GM18508 (cell line): Measurements from ENCODE around the gene SCFD2.
"Not testable (repeated sequence)": the region's sequence is repeated elsewhere in the genome, so short reads cannot be mapped to it uniquely, and the experiment has no call there.

ENCODE experiments used
- ATAC-seq: cut with Tn5 transposase; IDR thresholded peaks from one replicate; pipeline ENCODE4 v1.9.1; 2021; ENCODE audit warnings: moderate number of reproducible peaks; ENCODE audit not compliant: insufficient read depth, unreplicated experiment

The SCFD2 gene

GRCh38 chr4:53346920-53347852 is 18.7 kb downstream of the SCFD2 start:
- no peak for ATAC-seq

GRCh38 chr4:53346392-53346791 is 19.5 kb downstream of the SCFD2 start:
- not testable (repeated sequence) for ATAC-seq

GRCh38 chr4:53340145-53340544 is 25.7 kb downstream of the SCFD2 start:
- not testable (repeated sequence) for ATAC-seq

GRCh38 chr4:53334916-53335315 is 30.9 kb downstream of the SCFD2 start:
- ATAC-seq, result not testable (repeated sequence)

GRCh38 chr4:53326535-53326934 is 39.3 kb downstream of the SCFD2 start:
- no peak for ATAC-seq

GRCh38 chr4:53322696-53323095 is 43.2 kb downstream of the SCFD2 start:
- ATAC-seq, result no peak

- no peak for ATAC-seq
Measured at GRCh38 chr4:53321984-53322289, 43.9 kb downstream of the SCFD2 start.

- ATAC-seq, result no peak
Measured at GRCh38 chr4:53321151-53321983, 44.5 kb downstream of the SCFD2 start.

GRCh38 chr4:53315300-53315699 is 50.6 kb downstream of the SCFD2 start:
- no peak for ATAC-seq

GRCh38 chr4:53314252-53314651 is 51.6 kb downstream of the SCFD2 start:
- ATAC-seq, result no peak

GRCh38 chr4:53313510-53313909 is 52.4 kb downstream of the SCFD2 start:
- ATAC-seq, result no peak

- ATAC-seq, result no peak
Measured at GRCh38 chr4:53309321-53310040, 56.4 kb downstream of the SCFD2 start.

GRCh38 chr4:53307819-53308780 is 57.8 kb downstream of the SCFD2 start:
- no peak for ATAC-seq

- ATAC-seq, result no peak
Measured at GRCh38 chr4:53307210-53307609, 58.7 kb downstream of the SCFD2 start.

GRCh38 chr4:53306729-53307128 is 59.1 kb downstream of the SCFD2 start:
- no peak for ATAC-seq

GRCh38 chr4:53292209-53292608 is 73.7 kb downstream of the SCFD2 start:
- ATAC-seq, result not testable (repeated sequence)

GRCh38 chr4:53281438-53281837 is 84.4 kb downstream of the SCFD2 start:
- no peak for ATAC-seq

- ATAC-seq, result no peak
Measured at GRCh38 chr4:53280846-53281245, 85.0 kb downstream of the SCFD2 start.

GRCh38 chr4:53274609-53275268 is 91.1 kb downstream of the SCFD2 start:
- ATAC-seq, result no peak
